HG03175 (cell line): ENCODE measurements around the gene RDH14.

Source experiments
- ATAC-seq: cut with Tn5 transposase; IDR thresholded peaks from one replicate; pipeline ENCODE4 v1.9.1; 2021; ENCODE audit warnings: mild to moderate bottlenecking, moderate library complexity; ENCODE audit not compliant: unreplicated experiment

The RDH14 gene

GRCh38 chr2:18566145-18566769 is 5.8 kb upstream of the RDH14 start:
- no peak for ATAC-seq

GRCh38 chr2:18560797-18561085 is 288 bp upstream of the RDH14 start:
- ATAC-seq, result no peak

GRCh38 chr2:18559531-18560030 is 872 bp downstream of the RDH14 start:
- no peak for ATAC-seq

- no peak for ATAC-seq
Measured at GRCh38 chr2:18558458-18558857, 2.0 kb downstream of the RDH14 start.

GRCh38 chr2:18557121-18557520 is 3.3 kb downstream of the RDH14 start:
- ATAC-seq, result no peak

GRCh38 chr2:18552351-18553077 is 7.9 kb downstream of the RDH14 start:
- no peak for ATAC-seq

- no peak for ATAC-seq
Measured at GRCh38 chr2:18551623-18552022, 8.8 kb downstream of the RDH14 start.

GRCh38 chr2:18551169-18551568 is 9.3 kb downstream of the RDH14 start:
- ATAC-seq, result no peak

GRCh38 chr2:18550433-18550832 is 10.0 kb downstream of the RDH14 start:
- ATAC-seq, result no peak

GRCh38 chr2:18549083-18549482 is 11.4 kb downstream of the RDH14 start:
- no peak for ATAC-seq

- ATAC-seq, result no peak
Measured at GRCh38 chr2:18548621-18549020, 11.8 kb downstream of the RDH14 start.

GRCh38 chr2:18546567-18546966 is 13.9 kb downstream of the RDH14 start:
- no peak for ATAC-seq

GRCh38 chr2:18545384-18545783 is 15.1 kb downstream of the RDH14 start:
- ATAC-seq, result no peak

- ATAC-seq, result no peak
Measured at GRCh38 chr2:18544171-18544570, 16.3 kb downstream of the RDH14 start.

GRCh38 chr2:18540872-18541271 is 19.6 kb downstream of the RDH14 start:
- ATAC-seq, result no peak

- ATAC-seq, result no peak
Measured at GRCh38 chr2:18536697-18537096, 23.8 kb downstream of the RDH14 start.

GRCh38 chr2:18536100-18536499 is 24.4 kb downstream of the RDH14 start:
- no peak for ATAC-seq

GRCh38 chr2:18531194-18531593 is 29.3 kb downstream of the RDH14 start:
- no peak for ATAC-seq

- no peak for ATAC-seq
Measured at GRCh38 chr2:18527822-18528221, 32.6 kb downstream of the RDH14 start.

- no peak for ATAC-seq
Measured at GRCh38 chr2:18527326-18527725, 33.1 kb downstream of the RDH14 start.

GRCh38 chr2:18526429-18526828 is 34.0 kb downstream of the RDH14 start:
- ATAC-seq, result no peak

- ATAC-seq, result no peak
Measured at GRCh38 chr2:18525852-18526251, 34.6 kb downstream of the RDH14 start.

- no peak for ATAC-seq
Measured at GRCh38 chr2:18525236-18525635, 35.2 kb downstream of the RDH14 start.
